C1 segment of cervical spinal cord (tissue), 14 donors: ENCODE data around the gene IRAK2.

Source experiments
- DNase-seq, 14 donors: peaks; one replicate each; lab custom pipeline; 2025; lab: John Stamatoyannopoulos, UW

IRAK2 gene

GRCh38 chr3:10280571-10280970 lies 115.9 kb downstream of the IRAK2 start:
- no peak for DNase-seq

- no peak for DNase-seq
These were observed 117.2 kb downstream of the IRAK2 start for GRCh38 chr3:10281951-10282350.

GRCh38 chr3:10283638-10284037 lies 118.9 kb downstream of the IRAK2 start:
- DNase-seq: peak in 1 of 14 donors; percentile 12

- no peak for DNase-seq
These were observed 119.8 kb downstream of the IRAK2 start for GRCh38 chr3:10284496-10284895.

GRCh38 chr3:10285272-10286132 lies 120.8 kb downstream of the IRAK2 start:
- DNase-seq: no peak

GRCh38 chr3:10286133-10286524 lies 121.4 kb downstream of the IRAK2 start:
- no peak for DNase-seq

GRCh38 chr3:10286596-10287295 lies 122.0 kb downstream of the IRAK2 start:
- DNase-seq: peak in 6 of 14 donors; percentile 5 to 73 (median 14)

- DNase-seq: no peak
These were observed 123.3 kb downstream of the IRAK2 start for GRCh38 chr3:10287936-10288574.

- DNase-seq: no peak
These were observed 123.8 kb downstream of the IRAK2 start for GRCh38 chr3:10288575-10288960.

- no peak for DNase-seq
These were observed 124.4 kb downstream of the IRAK2 start for GRCh38 chr3:10289077-10289476.

GRCh38 chr3:10289787-10290355 lies 125.2 kb downstream of the IRAK2 start:
- no peak for DNase-seq

- no peak for DNase-seq
These were observed 125.9 kb downstream of the IRAK2 start for GRCh38 chr3:10290481-10291176.

GRCh38 chr3:10291641-10292040 lies 126.9 kb downstream of the IRAK2 start:
- no peak for DNase-seq

- no peak for DNase-seq
These were observed 128.0 kb downstream of the IRAK2 start, which contains the start of gene GHRL for GRCh38 chr3:10292505-10293419. Gene GHRL (minus strand): TSS chr3:10292947. CDS start chr3:10290180, 2,767 bp downstream.
